ENCODE results near the gene C3orf20. TPM values are rescaled to one million over a fixed set of nuclear protein-coding genes. Genes with fewer than 3 reads are reported as not detected.

Gene C3orf20
- total RNA-seq, 1 donor from 2014 or later = not detected

GRCh38 chr3:14660942-14661341, 14.0 kb upstream of the C3orf20 start:
- H3K4me3 Mint-ChIP-seq (ENCODE audit: unreplicated experiment) = no peak overlapping the region
- no peak overlapping the region for H3K27ac Mint-ChIP-seq (ENCODE audit: unreplicated experiment)
- H3K9me3 Mint-ChIP-seq (ENCODE audit: low read depth) = no peaks in the 10 kb centered on the region
- no peaks in the 10 kb centered on the region for H3K4me1 Mint-ChIP-seq (ENCODE audit: low read depth)
- H3K36me3 Mint-ChIP-seq (ENCODE audit: low read depth) = peaks cover 53% of the 10 kb centered on the region
- DNase-seq (ENCODE audit: low spot score) = no peak
- no peak for TF ChIP-seq CTCF (IDR thresholded peaks at IDR 0.05)
- H3K27me3 Mint-ChIP-seq (ENCODE audit: low read depth) = no peaks in the 10 kb centered on the region

GRCh38 chr3:14663396-14664135, 11.4 kb upstream of the C3orf20 start:
- Mint-ChIP-seq H3K36me3 (ENCODE audit: low read depth) (peaks cover 50% of the 10 kb centered on the region), H3K9me3 (ENCODE audit: low read depth) (no peaks in the 10 kb centered on the region), H3K27me3 (ENCODE audit: low read depth) (no peaks in the 10 kb centered on the region), H3K27ac (ENCODE audit: unreplicated experiment) (no peak overlapping the region), H3K4me1 (ENCODE audit: low read depth) (no peaks in the 10 kb centered on the region), H3K4me3 (ENCODE audit: unreplicated experiment) (no peak overlapping the region)
- DNase-seq (ENCODE audit: low spot score) = no peak
- TF ChIP-seq CTCF (IDR thresholded peaks at IDR 0.05) = no peak

DNA sequence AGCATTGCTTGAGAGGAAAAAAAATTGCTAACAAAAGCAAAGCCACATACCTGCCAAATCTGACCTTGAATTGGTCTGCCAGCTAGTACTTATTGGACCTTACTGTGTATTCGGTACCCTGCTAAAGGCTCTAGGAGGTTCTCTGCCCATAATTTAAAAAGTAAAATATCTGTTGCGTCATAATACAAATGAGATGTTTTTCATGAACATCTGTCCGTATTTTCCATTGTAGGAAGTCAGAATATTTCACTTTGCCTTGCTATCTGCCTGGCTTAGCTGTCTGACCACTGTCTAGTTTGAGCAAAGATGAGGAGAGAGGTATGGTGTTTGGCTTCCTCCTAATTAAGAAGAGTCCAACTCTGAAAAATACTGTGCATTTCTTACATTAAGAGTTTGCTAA, 10.8 kb upstream of the C3orf20 start:
- TF ChIP-seq CTCF (IDR thresholded peaks at IDR 0.05) = no peak
- no peak for DNase-seq (ENCODE audit: low spot score)
- peaks cover 46% of the 10 kb centered on the region for H3K36me3 Mint-ChIP-seq (ENCODE audit: low read depth)
- H3K27me3 Mint-ChIP-seq (ENCODE audit: low read depth) = no peaks in the 10 kb centered on the region
- no peak overlapping the region for H3K4me3 Mint-ChIP-seq (ENCODE audit: unreplicated experiment)
- H3K4me1 Mint-ChIP-seq (ENCODE audit: low read depth) = no peaks in the 10 kb centered on the region
- no peak overlapping the region for H3K27ac Mint-ChIP-seq (ENCODE audit: unreplicated experiment)
- no peaks in the 10 kb centered on the region for H3K9me3 Mint-ChIP-seq (ENCODE audit: low read depth)

- Mint-ChIP-seq H3K4me1 (ENCODE audit: low read depth) (no peaks in the 10 kb centered on the region), H3K27me3 (ENCODE audit: low read depth) (no peaks in the 10 kb centered on the region), H3K36me3 (ENCODE audit: low read depth) (peaks cover 16% of the 10 kb centered on the region), H3K27ac (ENCODE audit: unreplicated experiment) (no peak overlapping the region), H3K9me3 (ENCODE audit: low read depth) (no peaks in the 10 kb centered on the region), H3K4me3 (ENCODE audit: unreplicated experiment) (no peak overlapping the region)
- DNase-seq (ENCODE audit: low spot score) = no peak
- no peak for TF ChIP-seq CTCF (IDR thresholded peaks at IDR 0.05)
These were observed 2.4 kb upstream of the C3orf20 start for GRCh38 chr3:14672588-14672987.

- no peak for TF ChIP-seq CTCF (IDR thresholded peaks at IDR 0.05)
These were observed 1.9 kb downstream of the C3orf20 start for GRCh38 chr3:14676881-14677280.

More at GRCh38 chr3:14676881-14677280, 1.9 kb downstream of the C3orf20 start:
- Mint-ChIP-seq H3K9me3 (ENCODE audit: low read depth) (peaks cover 9% of the 10 kb centered on the region), H3K36me3 (ENCODE audit: low read depth) (no peaks in the 10 kb centered on the region), H3K4me3 (ENCODE audit: unreplicated experiment) (no peak overlapping the region), H3K27ac (ENCODE audit: unreplicated experiment) (no peak overlapping the region), H3K27me3 (ENCODE audit: low read depth) (no peaks in the 10 kb centered on the region), H3K4me1 (ENCODE audit: low read depth) (no peaks in the 10 kb centered on the region)
- no peak for DNase-seq (ENCODE audit: low spot score)

Data from chondrocyte (in vitro differentiated cells).